Endodermal cell (in vitro differentiated cells): Measurements from ENCODE around the gene SCD. TPM values are rescaled to one million over a fixed set of nuclear protein-coding genes. Genes with fewer than 3 reads are reported as not detected.

Source experiments
- DNase-seq: peaks from one replicate; pipeline ENCODE4 v3.0.0-alpha.2; 2017
- H3K27ac ChIP-seq: 2 replicates; pipeline ENCODE4 v1.5.1; 2013; ENCODE audit warnings: mild to moderate bottlenecking, low read depth, low read length, moderate library complexity
- H3K27me3 ChIP-seq: 2 replicates; pipeline ENCODE4 v1.6.1; 2013; ENCODE audit warnings: mild to moderate bottlenecking, low read length, moderate library complexity; ENCODE audit not compliant: insufficient read depth, control insufficient read depth, poor library complexity, severe bottlenecking
- H3K36me3 ChIP-seq: 2 replicates; pipeline ENCODE4 v1.7.0; 2013; ENCODE audit warnings: mild to moderate bottlenecking, low read length, moderate library complexity; ENCODE audit not compliant: control insufficient read depth, insufficient read depth
- H3K4me1 ChIP-seq: one replicate; pipeline ENCODE4 v1.7.0; 2013; ENCODE audit warnings: low read length; ENCODE audit not compliant: control insufficient read depth, insufficient read depth
- H3K4me3 ChIP-seq: 2 replicates; pipeline ENCODE4 v1.5.1; 2013; ENCODE audit warnings: mild to moderate bottlenecking, low read length, moderate library complexity
- H3K9ac ChIP-seq: 2 replicates; pipeline ENCODE4 v1.6.1; 2013; ENCODE audit warnings: mild to moderate bottlenecking, low read length, moderate library complexity; ENCODE audit not compliant: poor library complexity, severe bottlenecking; ENCODE audit errors: extremely low read depth
- H3K9me3 ChIP-seq: 2 replicates; pipeline ENCODE4 v1.6.1; 2013; ENCODE audit warnings: mild to moderate bottlenecking, low read length, moderate library complexity; ENCODE audit not compliant: control insufficient read depth
- H3K27ac Mint-ChIP-seq: 2 replicates; pipeline ENCODE4 v1.8.0; 2020; ENCODE audit warnings: mixed read lengths
- H3K27me3 Mint-ChIP-seq: 2 replicates; pipeline ENCODE4 v1.8.0; 2021; ENCODE audit warnings: mild to moderate bottlenecking, mixed read lengths; ENCODE audit not compliant: insufficient read depth
- H3K36me3 Mint-ChIP-seq: 2 replicates; pipeline ENCODE4 v1.8.0; 2020; ENCODE audit warnings: low read depth, mixed read lengths
- H3K4me1 Mint-ChIP-seq: 2 replicates; pipeline ENCODE4 v1.8.0; 2020; ENCODE audit warnings: mixed read lengths
- H3K4me3 Mint-ChIP-seq: 2 replicates; pipeline ENCODE4 v1.8.0; 2020; ENCODE audit warnings: mild to moderate bottlenecking, moderate library complexity, mixed read lengths
- H3K9me3 Mint-ChIP-seq: 2 replicates; pipeline ENCODE4 v1.8.0; 2020; ENCODE audit warnings: mild to moderate bottlenecking, mixed read lengths
- CTCF ChIP-seq: fragments of 200-600 bp; sonication (generic); conservative IDR thresholded peaks from 2 replicates; pipeline ENCODE4 v1.5.0; 2021; ENCODE audit warnings: antibody characterized with exemption, mild to moderate bottlenecking
- WGBS, 2 experiments: methylation state at CpG; one replicate each; pipeline versions ENCODE4 v1.1.5 to v1.1.7; 2013; ENCODE audit warnings: missing lambda C conversion rate in 2 of 2, mixed read lengths in 1 of 2; ENCODE audit not compliant: insufficient coverage in 1 of 2, insufficient read length in 1 of 2; 5-methylcytosine and 5-hydroxymethylcytosine counted together
- total RNA-seq, 2 donors: library from RNA; stranded (reverse); fragmentation: NEBNext Ultra II Directional in 1 of 2; extraction: Animal tissue kit (Norgen Biotek cat#: 25700) in 1 of 2; gene quantifications; 2 replicates in 1 of 2; 3 replicates in 1 of 2; pipeline ENCODE4 v1.2.1, GENCODE V29; 2021

SCD gene
- total RNA-seq, 2 donors from 2014 or later = 369 to 442 TPM

- no peak overlapping the region for H3K9ac ChIP-seq
- Mint-ChIP-seq H3K27me3 (no peaks in the 10 kb centered on the region), H3K4me3 (no peak overlapping the region), H3K27ac (no peak overlapping the region), H3K36me3 (peaks cover 2% of the 10 kb centered on the region), H3K4me1 (peaks cover 14% of the 10 kb centered on the region), H3K9me3 (peaks cover 2% of the 10 kb centered on the region)
- no peak for DNase-seq
- H3K4me3 ChIP-seq = no peak overlapping the region
- H3K9me3 ChIP-seq = peaks cover 1% of the 10 kb centered on the region
- no peak for TF ChIP-seq CTCF
- WGBS, 2 experiments = 67 to 84% methylated on average over 5 to 9 of the region's 10 CpGs
- peak overlapping the region; percentile 59 for H3K27ac ChIP-seq
- peaks cover 12% of the 10 kb centered on the region for H3K4me1 ChIP-seq
- no peaks in the 10 kb centered on the region for H3K36me3 ChIP-seq
- no peaks in the 10 kb centered on the region for H3K27me3 ChIP-seq
Observed at GRCh38 chr10:100371482-100372027, 24.5 kb downstream of the SCD start.

GRCh38 chr10:100372415-100373297 lies 25.6 kb downstream of the SCD start:
- peaks cover 3% of the 10 kb centered on the region for H3K36me3 ChIP-seq
- no peak for DNase-seq
- Mint-ChIP-seq H3K36me3 (peaks cover 5% of the 10 kb centered on the region), H3K4me3 (no peak overlapping the region), H3K4me1 (peaks cover 17% of the 10 kb centered on the region), H3K27me3 (no peaks in the 10 kb centered on the region), H3K27ac (no peak overlapping the region), H3K9me3 (peaks cover 6% of the 10 kb centered on the region)
- peaks cover 4% of the 10 kb centered on the region for H3K9me3 ChIP-seq
- peak overlapping the region; percentile 89 for H3K27ac ChIP-seq
- WGBS, 2 experiments = 13 to 17% methylated on average over 10 to 16 of the region's 16 CpGs
- no peak for TF ChIP-seq CTCF
- no peaks in the 10 kb centered on the region for H3K27me3 ChIP-seq
- peak overlapping the region; percentile 95 for H3K9ac ChIP-seq
- H3K4me3 ChIP-seq = peak overlapping the region; percentile 89
- peaks cover 12% of the 10 kb centered on the region for H3K4me1 ChIP-seq

GRCh38 chr10:100373298-100374199 lies 26.5 kb downstream of the SCD start:
- Histone ChIP-seq H3K9ac (peak overlapping the region; percentile 95), H3K9me3 (peaks cover 4% of the 10 kb centered on the region), H3K4me3 (peak overlapping the region; percentile 89), H3K4me1 (peaks cover 12% of the 10 kb centered on the region), H3K27ac (peak overlapping the region; percentile 97), H3K36me3 (peaks cover 3% of the 10 kb centered on the region), H3K27me3 (no peaks in the 10 kb centered on the region)
- Mint-ChIP-seq H3K36me3 (peaks cover 7% of the 10 kb centered on the region), H3K27me3 (no peaks in the 10 kb centered on the region), H3K4me3 (no peak overlapping the region), H3K9me3 (peaks cover 6% of the 10 kb centered on the region), H3K27ac (no peak overlapping the region), H3K4me1 (peaks cover 20% of the 10 kb centered on the region)
- 0% methylated on average over 28 to 45 of the region's 45 CpGs for WGBS, 2 experiments
- TF ChIP-seq CTCF = no peak
- peak; percentile 100 for DNase-seq
